ENCODE results near the gene RHOC.

Gene RHOC

GRCh38 chr1:112708002-112708448 is 1.1 kb upstream of the RHOC start:
- POLR2A ChIA-PET: interaction anchor here (0.6 to 2.1 kb wide), 3 partner anchors 89 to 1843 kb away, joined by 3 to 7 read pairs (median 3); partner anchors contain the start of genes CAPZA1 and ST7L
- CTCF ChIA-PET: interaction anchor here (0.5 to 3.0 kb wide), 28 partner anchors 8 to 410 kb away, joined by 3 to 20 read pairs (median 6); partner anchors contain the start of genes CTTNBP2NL, MOV10 and ST7L
- H3K4me3 ChIP-seq (ENCODE audit: low read depth, low read length): no peak overlapping the region
- H3K36me3 ChIP-seq (ENCODE audit: control insufficient read depth in 2 of 2, insufficient read depth in 1 of 2, low read length in 2 of 2): peaks cover 0 to 18% of the 10 kb centered on the region in 2 experiments; a peak in 1 of 3 replicates
- peaks cover 5% of the 10 kb centered on the region for H3K4me1 ChIP-seq (ENCODE audit: control insufficient read depth, insufficient read depth, low read length)
- H3K27ac ChIP-seq (ENCODE audit: extremely low read depth, low read depth, low read length): no peak overlapping the region
- no peak for TF ChIP-seq ZNF600 (tag by site-specific recombination; IDR thresholded peaks at IDR 0.05)
- TF ChIP-seq ZNF138 (tag by site-specific recombination; IDR thresholded peaks at IDR 0.05; ENCODE audit: borderline replicate concordance): no peak
- no peak for TF ChIP-seq HOXA7 (CRISPR knock-in tag; IDR thresholded peaks at IDR 0.05; ENCODE audit: borderline replicate concordance)
- no peak for TF ChIP-seq ZNF585B (tag by site-specific recombination; IDR thresholded peaks at IDR 0.05)
- no peak for TF ChIP-seq ZIC2 (tag by site-specific recombination; IDR thresholded peaks at IDR 0.05)
- no peak for TF ChIP-seq GLI2 (tag by site-specific recombination; IDR thresholded peaks at IDR 0.05; ENCODE audit: borderline replicate concordance, low read depth)
- no peak for TF ChIP-seq ZNF202 (tag by site-specific recombination; IDR thresholded peaks at IDR 0.05; ENCODE audit: borderline replicate concordance)
- no peak for TF ChIP-seq ZNF211 (tag by site-specific recombination; IDR thresholded peaks at IDR 0.05; ENCODE audit: low read depth)
- TF ChIP-seq ZNF175 (tag by site-specific recombination; IDR thresholded peaks at IDR 0.05): no peak
- no peaks in the 10 kb centered on the region for H3K9me3 ChIP-seq (ENCODE audit: control insufficient read depth, insufficient read depth, low read depth, low read length)

DNA sequence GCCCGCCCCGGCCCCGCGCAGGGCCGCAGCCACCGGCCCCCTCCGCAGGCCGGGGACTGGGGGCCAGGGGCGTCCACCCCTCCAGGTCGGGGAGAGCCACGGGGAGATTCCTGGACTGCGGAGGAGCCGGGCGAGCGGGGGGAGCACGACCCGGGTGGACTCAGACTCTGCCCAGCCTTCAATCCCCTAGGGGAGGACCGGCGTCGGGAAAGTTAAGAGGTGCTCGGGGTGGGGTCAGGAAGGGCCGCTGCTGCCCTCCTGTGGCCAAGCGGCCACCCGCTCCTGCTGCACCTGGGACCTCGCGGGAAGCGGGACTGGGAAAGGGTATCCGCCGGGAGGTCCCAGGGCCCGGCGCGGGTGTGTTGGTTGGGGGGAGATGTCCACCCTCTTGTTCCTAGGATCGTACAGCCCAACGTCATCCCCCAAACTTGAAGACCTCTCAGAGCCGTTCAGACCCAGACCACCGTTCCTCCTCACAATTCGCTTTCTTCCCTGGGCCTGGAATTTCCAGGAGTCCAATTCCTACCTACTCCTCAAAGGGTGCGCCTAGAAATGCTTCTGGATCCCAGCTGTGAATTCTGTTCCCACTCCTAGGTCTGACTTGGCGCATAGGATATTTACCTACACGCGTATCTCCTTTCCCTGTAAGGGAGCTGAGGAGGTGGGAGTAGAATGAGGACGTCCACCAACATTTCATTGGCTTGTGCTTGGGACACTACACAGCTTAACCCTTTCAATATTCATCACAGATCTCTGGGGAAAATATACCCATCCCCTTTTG is 484 bp upstream of the RHOC start:
- Histone ChIP-seq H3K9me3 (ENCODE audit: control insufficient read depth, insufficient read depth, low read depth, low read length) (no peaks in the 10 kb centered on the region), H3K4me3 (ENCODE audit: low read depth, low read length) (peak overlapping the region; percentile 80), H3K27ac (ENCODE audit: extremely low read depth, low read depth, low read length) (peak overlapping the region; percentile 79; the same call in 1 of the 2 replicates), H3K36me3 (ENCODE audit: control insufficient read depth in 2 of 2, insufficient read depth in 1 of 2, low read length in 2 of 2) (peaks cover 0 to 24% of the 10 kb centered on the region in 2 experiments; a peak in 1 of 3 replicates), H3K4me1 (ENCODE audit: control insufficient read depth, insufficient read depth, low read length) (peaks cover 5% of the 10 kb centered on the region)
- CTCF ChIA-PET: interaction anchor here (0.6 to 3.0 kb wide), 24 partner anchors 9 to 409 kb away, joined by 3 to 20 read pairs (median 6); partner anchors contain the start of genes CTTNBP2NL, MOV10 and ST7L
- POLR2A ChIA-PET: interaction anchor here (0.6 to 2.1 kb wide), 5 partner anchors 33 to 1844 kb away, joined by 3 to 8 read pairs (median 3); partner anchors contain the start of genes CAPZA1, MOV10 and ST7L
- TF ChIP-seq ZSCAN30 (tag by site-specific recombination; IDR thresholded peaks at IDR 0.05): peak; percentile 91
- TF ChIP-seq, protein P1, sequence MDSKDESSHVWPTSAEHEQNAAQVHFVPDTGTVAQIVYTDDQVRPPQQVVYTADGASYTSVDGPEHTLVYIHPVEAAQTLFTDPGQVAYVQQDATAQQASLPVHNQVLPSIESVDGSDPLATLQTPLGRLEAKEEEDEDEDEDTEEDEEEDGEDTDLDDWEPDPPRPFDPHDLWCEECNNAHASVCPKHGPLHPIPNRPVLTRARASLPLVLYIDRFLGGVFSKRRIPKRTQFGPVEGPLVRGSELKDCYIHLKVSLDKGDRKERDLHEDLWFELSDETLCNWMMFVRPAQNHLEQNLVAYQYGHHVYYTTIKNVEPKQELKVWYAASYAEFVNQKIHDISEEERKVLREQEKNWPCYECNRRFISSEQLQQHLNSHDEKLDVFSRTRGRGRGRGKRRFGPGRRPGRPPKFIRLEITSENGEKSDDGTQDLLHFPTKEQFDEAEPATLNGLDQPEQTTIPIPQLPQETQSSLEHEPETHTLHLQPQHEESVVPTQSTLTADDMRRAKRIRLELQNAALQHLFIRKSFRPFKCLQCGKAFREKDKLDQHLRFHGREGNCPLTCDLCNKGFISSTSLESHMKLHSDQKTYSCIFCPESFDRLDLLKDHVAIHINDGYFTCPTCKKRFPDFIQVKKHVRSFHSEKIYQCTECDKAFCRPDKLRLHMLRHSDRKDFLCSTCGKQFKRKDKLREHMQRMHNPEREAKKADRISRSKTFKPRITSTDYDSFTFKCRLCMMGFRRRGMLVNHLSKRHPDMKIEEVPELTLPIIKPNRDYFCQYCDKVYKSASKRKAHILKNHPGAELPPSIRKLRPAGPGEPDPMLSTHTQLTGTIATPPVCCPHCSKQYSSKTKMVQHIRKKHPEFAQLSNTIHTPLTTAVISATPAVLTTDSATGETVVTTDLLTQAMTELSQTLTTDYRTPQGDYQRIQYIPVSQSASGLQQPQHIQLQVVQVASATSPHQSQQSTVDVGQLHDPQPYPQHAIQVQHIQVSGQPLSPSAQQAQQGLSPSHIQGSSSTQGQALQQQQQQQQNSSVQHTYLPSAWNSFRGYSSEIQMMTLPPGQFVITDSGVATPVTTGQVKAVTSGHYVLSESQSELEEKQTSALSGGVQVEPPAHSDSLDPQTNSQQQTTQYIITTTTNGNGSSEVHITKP (tag by site-specific recombination; IDR thresholded peaks at IDR 0.05): peak; percentile 96
- TF ChIP-seq ZNF514 (tag by site-specific recombination; IDR thresholded peaks at IDR 0.05): no peak
- no peak for TF ChIP-seq MZF1 (tag by site-specific recombination; IDR thresholded peaks at IDR 0.05; ENCODE audit: borderline replicate concordance)
- no peak for TF ChIP-seq PRDM1 (tag by site-specific recombination; IDR thresholded peaks at IDR 0.05)
- no peak for TF ChIP-seq OSR2 (tag by site-specific recombination; IDR thresholded peaks at IDR 0.05)
- peak; percentile 9; the same call in 1 of the 2 replicates for TF ChIP-seq ZNF146 (tag by site-specific recombination; IDR thresholded peaks at IDR 0.05)
- no peak for TF ChIP-seq ZNF426 (tag by site-specific recombination; IDR thresholded peaks at IDR 0.05)
- TF ChIP-seq KLF7 (tag by site-specific recombination; IDR thresholded peaks at IDR 0.05; ENCODE audit: borderline replicate concordance): peak; percentile 83
- peak; percentile 62; the same call in 1 of the 2 replicates for TF ChIP-seq ZNF843 (tag by site-specific recombination; IDR thresholded peaks at IDR 0.05)
- no peak for TF ChIP-seq ZNF155 (tag by site-specific recombination; IDR thresholded peaks at IDR 0.05)
- peak; percentile 66 for TF ChIP-seq ZXDB (tag by site-specific recombination; IDR thresholded peaks at IDR 0.05)
- no peak for TF ChIP-seq TRIM28 (IDR thresholded peaks at IDR 0.05; ENCODE audit: borderline replicate concordance, low read length)
- TF ChIP-seq IKZF3 (tag by site-specific recombination; IDR thresholded peaks at IDR 0.05): peak; percentile 96
- TF ChIP-seq ZNF449 (tag by site-specific recombination; IDR thresholded peaks at IDR 0.05): no peak; the same call in 1 of the 2 replicates
- no peak for TF ChIP-seq ZNF221 (tag by site-specific recombination; IDR thresholded peaks at IDR 0.05; ENCODE audit: borderline replicate concordance)
- TF ChIP-seq ZNF214 (tag by site-specific recombination; IDR thresholded peaks at IDR 0.05; ENCODE audit: borderline replicate concordance): no peak
- TF ChIP-seq ZNF555 (tag by site-specific recombination; conservative IDR thresholded peaks at IDR 0.05): no peak
- TF ChIP-seq ZNF24 (tag by site-specific recombination; IDR thresholded peaks at IDR 0.05): 0 out of 2 replicates have a peak, but pooled peaks have one; percentile 58
- TF ChIP-seq ZBTB1 (tag by site-specific recombination; IDR thresholded peaks at IDR 0.05): 0 out of 2 replicates have a peak, but pooled peaks have one; percentile 33
- TF ChIP-seq ZNF404 (tag by site-specific recombination; IDR thresholded peaks at IDR 0.05): no peak

All from HEK293 (cell line).